SJSA1 (cell line): ENCODE measurements around the gene TMIGD1. TPM values are rescaled to one million over a fixed set of nuclear protein-coding genes. Genes with fewer than 3 reads are reported as not detected.
"Not testable (repeated sequence)": the region's sequence is repeated elsewhere in the genome, so short reads cannot be mapped to it uniquely, and the experiment has no call there.

Source experiments
- DNase-seq, 2 experiments: peaks; one replicate each; pipeline ENCODE4 v3.0.0-alpha.2; 2015 to 2020; ENCODE audit warnings: low spot score in 2 of 2, low read depth in 1 of 2
- H3K27ac ChIP-seq: fragments of 250-450 bp; sonication (Bioruptor Pico); 2 replicates; pipeline ENCODE4 v1.5.1; 2020; ENCODE audit warnings: mild to moderate bottlenecking, moderate library complexity
- H3K27me3 ChIP-seq: fragments of 250-450 bp; sonication (Bioruptor Pico); replicated peaks from 2 replicates; pipeline ENCODE4 v1.5.1; 2020; ENCODE audit warnings: mild to moderate bottlenecking, moderate library complexity
- H3K36me3 ChIP-seq: fragments of 250-450 bp; sonication (Bioruptor Pico); 2 replicates; pipeline ENCODE4 v1.5.1; 2020; ENCODE audit warnings: mild to moderate bottlenecking
- H3K4me1 ChIP-seq: fragments of 250-450 bp; sonication (Bioruptor Pico); replicated peaks from 2 replicates; pipeline ENCODE4 v1.6.1; 2021; ENCODE audit warnings: mild to moderate bottlenecking
- H3K4me3 ChIP-seq: fragments of 250-450 bp; sonication (Bioruptor Pico); 2 replicates; pipeline ENCODE4 v1.5.1; 2020; ENCODE audit warnings: mild to moderate bottlenecking
- H3K9me3 ChIP-seq: fragments of 250-450 bp; sonication (Bioruptor Pico); replicated peaks from 2 replicates; pipeline ENCODE4 v1.5.1; 2020; ENCODE audit warnings: mild to moderate bottlenecking
- total RNA-seq: library from RNA; depleted of rRNA; stranded (reverse); fragments of >200 nt; shearing (Covaris generic); gene quantifications from 2 replicates; pipeline ENCODE4 v1.2.3, GENCODE V29; 2014

Gene TMIGD1
- total RNA-seq, 1 experiment from 2014 or later, result not detected

DNA sequence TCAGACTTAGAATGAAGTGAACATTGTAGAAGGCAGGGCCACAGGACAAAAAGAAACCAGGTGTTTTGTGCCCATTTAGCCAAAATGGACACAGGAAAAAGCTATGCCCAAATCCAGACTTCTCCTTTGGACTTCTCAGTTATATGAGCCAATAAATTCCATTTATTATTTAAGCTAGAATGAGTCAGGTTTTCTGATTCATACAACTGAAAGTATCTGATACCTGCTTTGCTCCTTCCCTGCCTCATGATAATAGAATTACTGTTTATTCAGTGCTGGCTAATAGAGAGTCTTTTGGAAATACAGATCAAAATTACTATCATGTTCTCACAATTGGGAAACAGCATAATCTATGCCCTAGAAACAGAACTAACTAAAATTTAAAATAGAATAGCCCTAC lies 36.1 kb upstream of the TMIGD1 start:
- Histone ChIP-seq H3K36me3 (no peaks in the 10 kb centered on the region), H3K27ac (no peak overlapping the region), H3K27me3 (no peaks in the 10 kb centered on the region), H3K4me3 (no peak overlapping the region), H3K4me1 (no peaks in the 10 kb centered on the region), H3K9me3 (no peaks in the 10 kb centered on the region)
- DNase-seq, result no peak

DNA sequence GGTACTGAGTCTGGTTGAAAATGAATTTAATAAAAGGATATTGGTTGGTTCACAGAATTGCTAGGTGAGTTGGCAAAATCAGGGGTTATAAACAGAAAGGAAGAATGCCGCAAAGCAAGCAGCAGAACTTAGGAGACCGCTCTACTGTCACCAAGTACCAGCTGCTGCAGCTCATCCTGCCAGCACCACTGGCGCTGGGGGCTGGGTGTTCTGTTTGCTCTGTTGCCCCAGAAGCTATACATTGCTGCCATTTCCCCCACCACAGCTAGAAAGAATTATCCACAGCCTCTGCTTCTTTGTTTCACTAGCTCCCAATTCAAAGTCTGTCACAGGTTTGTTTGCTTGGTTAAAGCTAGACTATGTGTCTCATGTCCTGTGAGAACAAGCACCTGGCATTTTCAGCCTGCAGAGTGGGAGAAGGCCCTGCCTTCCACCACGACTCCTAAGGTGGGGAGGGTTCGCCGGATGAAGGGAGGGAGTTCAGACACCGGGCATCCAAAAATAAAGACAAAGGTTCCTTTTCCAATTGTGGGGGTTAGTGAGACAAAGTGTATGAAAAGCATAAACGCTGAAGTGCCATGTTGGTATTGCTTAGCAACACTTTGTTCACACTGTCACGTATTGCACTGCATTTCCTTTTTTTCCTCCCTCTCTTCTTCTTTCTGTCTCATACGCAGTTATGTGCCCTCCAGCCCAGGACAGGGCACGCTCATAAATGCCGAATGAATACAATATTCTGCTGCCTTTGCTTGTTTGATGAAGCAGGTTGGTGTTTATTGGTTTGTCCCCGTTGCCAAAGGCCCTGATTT lies 35.3 kb upstream of the TMIGD1 start:
- DNase-seq, result no peak
- Histone ChIP-seq H3K27ac (no peak overlapping the region), H3K27me3 (no peaks in the 10 kb centered on the region), H3K4me1 (no peaks in the 10 kb centered on the region), H3K9me3 (no peaks in the 10 kb centered on the region), H3K4me3 (no peak overlapping the region), H3K36me3 (no peaks in the 10 kb centered on the region)

DNA sequence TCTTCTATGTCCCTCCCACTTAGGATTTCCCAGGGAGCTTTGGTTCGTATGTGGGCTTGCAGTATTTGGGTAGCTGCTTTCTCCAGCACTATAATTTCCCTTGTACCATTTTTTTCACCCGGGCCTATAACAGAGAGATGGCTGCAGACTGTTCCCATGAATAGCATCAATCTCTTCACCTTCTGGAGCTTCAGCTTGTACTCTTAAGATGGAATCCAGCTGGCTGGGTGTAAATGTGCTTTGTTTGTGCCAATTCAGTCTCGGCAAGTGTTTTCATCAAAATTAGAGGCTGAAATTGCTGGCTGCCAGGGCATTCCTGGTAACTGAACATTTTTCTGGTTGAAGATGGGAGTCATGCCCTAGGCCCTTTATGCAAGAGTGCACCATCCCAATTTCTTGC lies 32.7 kb upstream of the TMIGD1 start:
- no peaks in the 10 kb centered on the region for H3K4me1 ChIP-seq
- no peak overlapping the region for H3K27ac ChIP-seq
- H3K9me3 ChIP-seq, result no peaks in the 10 kb centered on the region; the same call in 1 of the 2 replicates
- no peaks in the 10 kb centered on the region for H3K27me3 ChIP-seq
- H3K36me3 ChIP-seq, result no peaks in the 10 kb centered on the region
- no peak overlapping the region for H3K4me3 ChIP-seq
- no peak for DNase-seq

DNA sequence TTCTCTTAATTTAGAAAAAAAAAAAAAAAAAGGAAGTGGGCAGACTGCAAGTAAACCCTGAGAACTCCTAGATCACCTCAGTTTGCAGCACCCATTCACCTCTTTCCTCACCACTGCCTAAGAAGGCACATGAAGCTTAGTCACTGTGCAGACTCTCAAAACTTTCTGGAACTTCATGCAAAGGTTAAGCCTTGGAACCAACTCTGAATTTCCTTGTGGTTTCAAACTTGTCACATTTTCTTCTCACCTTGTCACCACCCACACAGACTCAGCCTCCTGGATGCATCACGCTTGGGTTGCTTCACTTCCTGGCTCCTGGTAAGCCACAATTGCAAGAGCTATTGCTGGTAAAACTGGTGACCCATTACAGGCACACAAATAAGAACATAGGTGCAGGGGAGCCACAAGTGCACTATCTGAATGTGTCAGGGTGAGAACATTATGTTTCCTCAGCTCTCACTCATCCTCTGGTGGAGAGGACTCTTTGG lies 29.9 kb upstream of the TMIGD1 start:
- Histone ChIP-seq H3K4me3 (no peak overlapping the region), H3K36me3 (no peaks in the 10 kb centered on the region), H3K27ac (no peak overlapping the region), H3K9me3 (no peaks in the 10 kb centered on the region; the same call in 1 of the 2 replicates), H3K27me3 (no peaks in the 10 kb centered on the region), H3K4me1 (no peaks in the 10 kb centered on the region)
- no peak for DNase-seq

GRCh38 chr17:30361766-30362279 lies 28.0 kb upstream of the TMIGD1 start:
- H3K4me3 ChIP-seq, result no peak overlapping the region
- DNase-seq, result no peak
- H3K27ac ChIP-seq, result no peak overlapping the region
- H3K27me3 ChIP-seq, result no peaks in the 10 kb centered on the region
- H3K36me3 ChIP-seq, result no peaks in the 10 kb centered on the region
- no peaks in the 10 kb centered on the region; the same call in 1 of the 2 replicates for H3K9me3 ChIP-seq
- no peaks in the 10 kb centered on the region for H3K4me1 ChIP-seq

- Histone ChIP-seq H3K4me3 (no peak overlapping the region), H3K27me3 (no peaks in the 10 kb centered on the region), H3K9me3 (no peaks in the 10 kb centered on the region; the same call in 1 of the 2 replicates), H3K27ac (no peak overlapping the region), H3K36me3 (no peaks in the 10 kb centered on the region), H3K4me1 (no peaks in the 10 kb centered on the region)
- DNase-seq, result no peak
These were observed 26.4 kb upstream of the TMIGD1 start for GRCh38 chr17:30360086-30360808.

DNA sequence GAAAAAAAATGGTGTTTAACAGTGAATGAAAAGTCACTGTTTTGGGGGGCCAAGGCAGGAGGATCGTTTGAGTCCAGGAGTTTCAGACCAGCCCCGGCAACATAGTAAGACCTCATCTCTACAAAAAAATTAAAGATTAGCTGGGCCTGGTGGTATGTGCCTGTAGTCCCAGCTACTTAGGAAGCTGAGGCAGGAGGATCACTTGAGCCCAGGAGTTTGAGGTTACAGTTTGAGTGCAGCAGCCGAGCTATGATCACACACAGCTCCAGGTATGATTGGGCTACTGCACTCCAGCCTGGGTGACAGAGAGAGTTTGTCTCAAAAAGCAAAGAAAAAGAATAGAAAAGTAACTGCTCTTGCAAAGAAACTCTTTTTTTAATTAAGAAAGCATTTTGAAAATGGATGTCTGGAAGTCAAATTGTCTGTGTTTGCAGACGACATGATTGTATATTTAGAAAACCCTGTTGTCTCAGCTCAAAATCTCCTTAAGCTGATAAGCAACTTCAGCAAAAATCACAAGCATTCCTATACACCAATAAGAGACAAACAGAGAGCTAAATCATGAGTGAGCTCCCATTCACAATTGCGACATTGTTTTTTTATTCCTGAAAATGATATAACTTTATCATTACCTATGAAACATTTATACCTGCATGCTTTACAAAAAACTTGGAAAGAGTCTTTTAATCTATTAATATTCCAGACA lies 24.4 kb upstream of the TMIGD1 start:
- H3K27ac ChIP-seq, result no peak overlapping the region
- H3K9me3 ChIP-seq, result no peaks in the 10 kb centered on the region; the same call in 1 of the 2 replicates
- H3K27me3 ChIP-seq, result no peaks in the 10 kb centered on the region
- no peaks in the 10 kb centered on the region for H3K4me1 ChIP-seq
- no peak for DNase-seq
- H3K4me3 ChIP-seq, result no peak overlapping the region
- H3K36me3 ChIP-seq, result no peaks in the 10 kb centered on the region

- Histone ChIP-seq H3K27me3 (no peaks in the 10 kb centered on the region), H3K27ac (no peak overlapping the region), H3K36me3 (no peaks in the 10 kb centered on the region), H3K4me1 (no peaks in the 10 kb centered on the region), H3K9me3 (no peaks in the 10 kb centered on the region; the same call in 1 of the 2 replicates), H3K4me3 (no peak overlapping the region)
- DNase-seq, result no peak
These were observed 23.6 kb upstream of the TMIGD1 start for GRCh38 chr17:30357476-30357875.

GRCh38 chr17:30354701-30355100 lies 20.8 kb upstream of the TMIGD1 start:
- Histone ChIP-seq H3K4me3 (no peak overlapping the region), H3K36me3 (no peaks in the 10 kb centered on the region), H3K27ac (no peak overlapping the region)

DNA sequence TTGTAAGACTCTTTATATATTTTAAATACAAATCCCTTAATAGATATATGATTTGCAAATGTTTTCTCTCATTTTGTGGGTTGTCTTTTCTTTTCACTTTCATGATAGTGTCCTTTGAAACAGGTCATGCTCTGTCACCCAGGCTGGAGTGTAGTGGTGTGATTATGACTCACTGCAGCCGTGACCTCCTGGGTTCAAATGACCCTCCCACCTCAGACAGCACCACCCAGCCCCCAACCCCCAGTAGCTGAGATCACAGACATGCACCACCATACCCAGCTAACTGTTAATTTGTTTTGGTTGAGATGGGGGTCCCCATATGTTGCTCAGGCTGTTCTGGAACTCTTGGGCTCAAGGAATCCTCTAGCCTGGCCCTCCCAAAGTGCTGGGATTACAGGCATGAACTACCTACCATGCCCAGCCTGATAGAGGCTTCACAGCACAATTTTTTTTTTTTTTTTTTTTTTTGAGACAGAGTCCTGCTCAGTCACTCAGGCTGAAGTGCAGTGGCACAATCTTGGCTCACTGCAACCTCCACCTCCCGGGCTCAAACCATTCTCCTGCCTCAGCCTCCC lies 18.5 kb upstream of the TMIGD1 start:
- Histone ChIP-seq H3K4me3 (no peak overlapping the region), H3K36me3 (no peaks in the 10 kb centered on the region), H3K27ac (no peak overlapping the region), H3K4me1 (no peaks in the 10 kb centered on the region), H3K9me3 (no peaks in the 10 kb centered on the region), H3K27me3 (no peaks in the 10 kb centered on the region)
- DNase-seq, result no peak

More at GRCh38 chr17:30354701-30355100, 20.8 kb upstream of the TMIGD1 start:
- Histone ChIP-seq H3K27me3 (no peaks in the 10 kb centered on the region), H3K4me1 (no peaks in the 10 kb centered on the region), H3K9me3 (no peaks in the 10 kb centered on the region)
- no peak for DNase-seq

GRCh38 chr17:30351735-30352134 lies 17.9 kb upstream of the TMIGD1 start:
- Histone ChIP-seq H3K27me3 (no peaks in the 10 kb centered on the region), H3K36me3 (no peaks in the 10 kb centered on the region), H3K4me1 (no peaks in the 10 kb centered on the region), H3K4me3 (no peak overlapping the region), H3K27ac (no peak overlapping the region), H3K9me3 (no peaks in the 10 kb centered on the region)
- no peak for DNase-seq

DNA sequence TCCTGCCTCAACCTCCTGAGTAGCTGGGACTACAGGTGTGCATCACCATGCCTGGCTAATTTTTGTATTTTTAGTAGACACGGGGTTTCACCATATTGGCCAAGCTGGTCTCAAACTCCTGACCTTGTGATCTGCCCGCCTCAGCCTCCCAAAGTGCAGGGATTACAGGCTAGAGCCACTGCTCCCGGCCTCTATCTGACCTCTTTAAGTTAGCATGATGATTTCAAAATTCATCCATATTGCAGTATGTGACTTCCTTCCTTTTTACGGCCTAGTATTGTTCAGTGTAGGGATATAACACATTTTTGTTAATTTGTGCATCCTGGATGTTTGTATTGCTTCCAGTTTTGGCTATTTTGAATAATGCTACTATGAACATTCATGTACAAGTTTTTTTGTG lies 17.4 kb upstream of the TMIGD1 start:
- not testable (repeated sequence) for H3K4me3 ChIP-seq, H3K9me3 ChIP-seq, H3K36me3 ChIP-seq, H3K27ac ChIP-seq, H3K4me1 ChIP-seq, H3K27me3 ChIP-seq, DNase-seq

DNA sequence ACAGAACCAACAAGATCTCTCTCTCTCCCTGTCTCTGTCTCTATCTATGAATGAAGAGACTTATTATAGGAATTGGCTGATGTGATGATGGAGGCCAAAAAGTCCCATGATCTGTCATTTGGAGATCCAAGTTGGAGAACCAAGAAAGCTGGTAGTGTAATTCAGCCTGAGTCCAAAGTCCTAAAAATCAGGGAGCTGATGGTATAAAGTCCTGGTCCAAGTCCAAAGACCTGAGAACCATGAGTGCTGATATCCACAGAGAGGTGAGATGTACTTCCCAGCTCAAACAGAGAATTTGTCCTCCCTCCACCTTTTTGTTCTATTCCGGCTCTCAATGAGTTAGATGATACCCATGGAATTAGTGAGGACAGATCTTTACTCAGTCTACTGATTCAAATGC lies 15.4 kb upstream of the TMIGD1 start:
- no peak for DNase-seq
- Histone ChIP-seq H3K27me3 (no peaks in the 10 kb centered on the region), H3K36me3 (no peaks in the 10 kb centered on the region), H3K27ac (no peak overlapping the region), H3K9me3 (no peaks in the 10 kb centered on the region; the same call in 1 of the 2 replicates), H3K4me1 (peaks cover 7% of the 10 kb centered on the region; the same call in 1 of the 2 replicates), H3K4me3 (no peak overlapping the region)
